ENCODE data around the gene UBE2E3.

- TF ChIP-seq POLR2A (IDR thresholded peaks at IDR 0.05) (no peak), CTCF (IDR thresholded peaks at IDR 0.05 in 4 of 5, conservative IDR thresholded peaks at IDR 0.05 in 1 of 5) (no peak)
Observed at GRCh38 chr2:181111059-181111458, 130.7 kb downstream of the UBE2E3 start.

Data from gastrocnemius medialis (tissue), 4 donors.